GM23338 (cell line): Measurements from ENCODE around the gene CTTNBP2. TPM values are rescaled to one million over a fixed set of nuclear protein-coding genes. Genes with fewer than 3 reads are reported as not detected.

Experiments
- ATAC-seq: fragments of 200-7000 bp; cut with Tn5 transposase; 3 replicates; pipeline ENCODE4 v1.9.1; 2020
- DNase-seq: peaks from one replicate; pipeline ENCODE4 v3.0.0-alpha.2; 2015; ENCODE audit warnings: low spot score
- H2AFZ ChIP-seq: fragments of 200-600 bp; sonication (generic); 2 replicates; pipeline ENCODE4 v1.8.0; 2016; ENCODE audit warnings: antibody characterized with exemption, mild to moderate bottlenecking, moderate library complexity
- H3F3A ChIP-seq: fragments of 200-600 bp; sonication (generic); replicated peaks from 2 replicates; pipeline ENCODE4 v1.8.0; 2017; ENCODE audit warnings: antibody characterized with exemption, mixed run types, low read depth
- H3K27ac ChIP-seq: fragments of 200-600 bp; sonication (generic); 2 replicates; pipeline ENCODE4 v1.6.1; 2016; ENCODE audit warnings: low read depth
- H3K27me3 ChIP-seq: fragments of 200-600 bp; sonication (generic); 2 replicates; pipeline ENCODE4 v1.8.0; 2016; ENCODE audit warnings: mild to moderate bottlenecking, mixed run types, moderate library complexity; ENCODE audit not compliant: insufficient read depth
- H3K36me3 ChIP-seq: fragments of 200-600 bp; sonication (generic); 2 replicates; pipeline ENCODE4 v1.8.0; 2016; ENCODE audit warnings: mild to moderate bottlenecking; ENCODE audit not compliant: insufficient read depth
- H3K4me1 ChIP-seq: fragments of 200-600 bp; sonication (generic); 2 replicates; pipeline ENCODE4 v1.8.0; 2016; ENCODE audit warnings: mild to moderate bottlenecking, moderate library complexity; ENCODE audit not compliant: insufficient read depth
- H3K4me2 ChIP-seq: fragments of 200-600 bp; sonication (generic); 2 replicates; pipeline ENCODE4 v1.7.1; 2017; ENCODE audit warnings: mixed run types
- H3K4me3 ChIP-seq: fragments of 200-600 bp; sonication (generic); 2 replicates; pipeline ENCODE4 v1.6.1; 2016; ENCODE audit warnings: mixed run types
- H3K79me2 ChIP-seq: fragments of 200-600 bp; sonication (generic); replicated peaks from 2 replicates; pipeline ENCODE4 v1.8.0; 2017; ENCODE audit warnings: mild to moderate bottlenecking; ENCODE audit not compliant: insufficient read depth
- H3K9me2 ChIP-seq: fragments of 200-600 bp; sonication (generic); 2 replicates; pipeline ENCODE4 v1.8.0; 2017; ENCODE audit not compliant: insufficient read depth
- H4K20me1 ChIP-seq: fragments of 200-600 bp; sonication (generic); replicated peaks from 2 replicates; pipeline ENCODE4 v1.8.0; 2017; ENCODE audit warnings: mild to moderate bottlenecking; ENCODE audit not compliant: insufficient read depth
- H3K27ac Mint-ChIP-seq: 2 replicates; pipeline ENCODE4 v1.8.0; 2020; ENCODE audit warnings: inconsistent platforms, mild to moderate bottlenecking, moderate library complexity, mixed read lengths
- H3K27me3 Mint-ChIP-seq: 3 replicates; pipeline ENCODE4 v1.8.0; 2022; ENCODE audit warnings: low read depth, mild to moderate bottlenecking, moderate library complexity, mixed read lengths, inconsistent platforms; ENCODE audit not compliant: insufficient read depth, poor library complexity
- H3K36me3 Mint-ChIP-seq: 3 replicates; pipeline ENCODE4 v1.8.0; 2021; ENCODE audit warnings: low read depth, mild to moderate bottlenecking, inconsistent platforms, moderate library complexity, mixed read lengths
- H3K4me1 Mint-ChIP-seq: 3 replicates; pipeline ENCODE4 v1.8.0; 2020; ENCODE audit warnings: mild to moderate bottlenecking, inconsistent platforms, mixed read lengths
- H3K4me3 Mint-ChIP-seq: 3 replicates; pipeline ENCODE4 v1.8.0; 2021; ENCODE audit warnings: moderate library complexity, mild to moderate bottlenecking, inconsistent platforms, mixed read lengths
- H3K9me3 Mint-ChIP-seq: 3 replicates; pipeline ENCODE4 v1.8.0; 2020; ENCODE audit warnings: moderate library complexity, mild to moderate bottlenecking, inconsistent platforms, mixed read lengths
- CREB1 ChIP-seq: fragments of 250-450 bp; sonication (Bioruptor Pico); IDR thresholded peaks from 2 replicates; pipeline ENCODE4 v1.5.0; 2020; ENCODE audit warnings: low read depth, mild to moderate bottlenecking, moderate library complexity
- EZH2 ChIP-seq: fragments of 200-600 bp; sonication (generic); IDR thresholded peaks from one replicate; pipeline ENCODE4 v1.8.0; 2017; ENCODE audit warnings: antibody characterized with exemption, mild to moderate bottlenecking, low read depth; ENCODE audit not compliant: unreplicated experiment
- EZH2phosphoT487 ChIP-seq: fragments of 200-600 bp; sonication (generic); IDR thresholded peaks from one replicate; pipeline ENCODE4 v1.8.1; 2018; ENCODE audit warnings: antibody characterized with exemption; ENCODE audit not compliant: unreplicated experiment
- JUNB ChIP-seq: IDR thresholded peaks from one replicate; pipeline ENCODE4 v1.6.1; 2016; ENCODE audit warnings: antibody characterized with exemption; ENCODE audit not compliant: unreplicated experiment
- NANOG ChIP-seq: IDR thresholded peaks from 2 replicates; pipeline ENCODE4 v1.6.1; 2016; ENCODE audit warnings: antibody characterized with exemption, borderline replicate concordance
- POLR2AphosphoS5 ChIP-seq: IDR thresholded peaks from 2 replicates; pipeline ENCODE4 v1.6.1; 2016; ENCODE audit warnings: antibody characterized with exemption, low read depth
- STAT1 ChIP-seq: IDR thresholded peaks from one replicate; pipeline ENCODE4 v1.6.1; 2016; ENCODE audit warnings: antibody characterized with exemption; ENCODE audit not compliant: unreplicated experiment
- ZNF114 ChIP-seq: fragments of 250-450 bp; sonication (Bioruptor Pico); IDR thresholded peaks from 2 replicates; pipeline ENCODE4 v1.5.0; 2020; ENCODE audit warnings: mild to moderate bottlenecking, moderate library complexity
- ZNF331 ChIP-seq: fragments of 250-450 bp; sonication (Bioruptor Pico); IDR thresholded peaks from 2 replicates; pipeline ENCODE4 v1.5.0; 2020; ENCODE audit warnings: low read depth, mild to moderate bottlenecking, moderate library complexity
- polyA plus RNA-seq: library from polyadenylated mRNA; unstranded; fragments of >200 nt; fragmentation: Nextera tagmentation; extraction: Ambion mirVana; gene quantifications from 2 replicates; pipeline ENCODE4 v1.2.1, GENCODE V29; 2016
- total RNA-seq: library from RNA; depleted of rRNA; stranded (reverse); fragments of >200 nt; shearing (Covaris generic); gene quantifications from 2 replicates; pipeline ENCODE4 v1.2.3, GENCODE V29; 2014
- TF ChIP-seq, protein P1 (sequence below): IDR thresholded peaks from 2 replicates; pipeline ENCODE4 v1.6.1; 2016; ENCODE audit warnings: antibody characterized with exemption
- TF ChIP-seq, protein P2 (sequence below): IDR thresholded peaks from one replicate; pipeline ENCODE4 v1.6.1; 2018; ENCODE audit warnings: antibody characterized with exemption; ENCODE audit not compliant: unreplicated experiment
- TF ChIP-seq, protein P3 (sequence below), 2 experiments: fragments of 200-600 bp in 1 of 2; sonication (generic) in 1 of 2; conservative IDR thresholded peaks; 2 replicates each; pipeline versions ENCODE4 v1.5.1 to v1.6.1; 2016 to 2017; ENCODE audit warnings: antibody characterized with exemption in 2 of 2, low read depth in 2 of 2, mild to moderate bottlenecking in 2 of 2, moderate library complexity in 1 of 2
- TF ChIP-seq, protein P4 (sequence below): fragments of 250-450 bp; sonication (Bioruptor Pico); IDR thresholded peaks from 2 replicates; pipeline ENCODE4 v1.5.0; 2020; ENCODE audit warnings: mild to moderate bottlenecking, moderate library complexity

Gene CTTNBP2
- total and polyA plus RNA-seq, 2 experiments from 2014 or later = 26.8 to 30.7 TPM

DNA sequence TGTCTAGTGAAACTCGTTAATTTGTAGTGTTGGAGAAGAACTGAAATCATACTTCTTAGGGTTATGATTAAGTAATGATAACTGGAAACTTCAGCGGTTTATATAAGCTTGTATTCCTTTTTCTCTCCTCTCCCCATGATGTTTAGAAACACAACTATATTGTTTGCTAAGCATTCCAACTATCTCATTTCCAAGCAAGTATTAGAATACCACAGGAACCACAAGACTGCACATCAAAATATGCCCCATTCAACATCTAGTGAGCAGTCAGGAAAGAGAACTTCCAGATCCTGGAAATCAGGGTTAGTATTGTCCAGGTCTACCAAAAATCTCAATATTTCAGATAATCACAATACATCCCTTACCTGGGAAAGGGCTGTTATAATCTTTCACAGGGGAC lies 205.8 kb downstream of the CTTNBP2 start:
- Histone ChIP-seq H3K4me3 (no peak overlapping the region), H3K79me2 (no peaks in the 10 kb centered on the region), H3K9me2 (no peaks in the 10 kb centered on the region), H3F3A (no peaks in the 10 kb centered on the region), H3K27me3 (no peaks in the 10 kb centered on the region), H3K27ac (no peak overlapping the region), H3K4me2 (no peak overlapping the region), H3K36me3 (no peaks in the 10 kb centered on the region), H3K4me1 (peaks cover 16% of the 10 kb centered on the region), H4K20me1 (no peaks in the 10 kb centered on the region), H2AFZ (no peak overlapping the region)
- DNase-seq (no peak), ATAC-seq (no peak)
- Mint-ChIP-seq H3K9me3 (no peaks in the 10 kb centered on the region), H3K4me3 (no peak overlapping the region), H3K27me3 (peaks cover 6% of the 10 kb centered on the region), H3K4me1 (peaks cover 26% of the 10 kb centered on the region), H3K27ac (no peak overlapping the region), H3K36me3 (no peaks in the 10 kb centered on the region)
- TF ChIP-seq, protein P1, sequence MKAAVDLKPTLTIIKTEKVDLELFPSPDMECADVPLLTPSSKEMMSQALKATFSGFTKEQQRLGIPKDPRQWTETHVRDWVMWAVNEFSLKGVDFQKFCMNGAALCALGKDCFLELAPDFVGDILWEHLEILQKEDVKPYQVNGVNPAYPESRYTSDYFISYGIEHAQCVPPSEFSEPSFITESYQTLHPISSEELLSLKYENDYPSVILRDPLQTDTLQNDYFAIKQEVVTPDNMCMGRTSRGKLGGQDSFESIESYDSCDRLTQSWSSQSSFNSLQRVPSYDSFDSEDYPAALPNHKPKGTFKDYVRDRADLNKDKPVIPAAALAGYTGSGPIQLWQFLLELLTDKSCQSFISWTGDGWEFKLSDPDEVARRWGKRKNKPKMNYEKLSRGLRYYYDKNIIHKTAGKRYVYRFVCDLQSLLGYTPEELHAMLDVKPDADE = no peak
- no peak for TF ChIP-seq STAT1
- TF ChIP-seq ZNF114 (CRISPR knock-in tag) = no peak
- TF ChIP-seq JUNB = no peak
- TF ChIP-seq EZH2phosphoT487 = no peak
- TF ChIP-seq CREB1 (CRISPR knock-in tag) = no peak
- TF ChIP-seq POLR2AphosphoS5 = no peak
- TF ChIP-seq, protein P2, sequence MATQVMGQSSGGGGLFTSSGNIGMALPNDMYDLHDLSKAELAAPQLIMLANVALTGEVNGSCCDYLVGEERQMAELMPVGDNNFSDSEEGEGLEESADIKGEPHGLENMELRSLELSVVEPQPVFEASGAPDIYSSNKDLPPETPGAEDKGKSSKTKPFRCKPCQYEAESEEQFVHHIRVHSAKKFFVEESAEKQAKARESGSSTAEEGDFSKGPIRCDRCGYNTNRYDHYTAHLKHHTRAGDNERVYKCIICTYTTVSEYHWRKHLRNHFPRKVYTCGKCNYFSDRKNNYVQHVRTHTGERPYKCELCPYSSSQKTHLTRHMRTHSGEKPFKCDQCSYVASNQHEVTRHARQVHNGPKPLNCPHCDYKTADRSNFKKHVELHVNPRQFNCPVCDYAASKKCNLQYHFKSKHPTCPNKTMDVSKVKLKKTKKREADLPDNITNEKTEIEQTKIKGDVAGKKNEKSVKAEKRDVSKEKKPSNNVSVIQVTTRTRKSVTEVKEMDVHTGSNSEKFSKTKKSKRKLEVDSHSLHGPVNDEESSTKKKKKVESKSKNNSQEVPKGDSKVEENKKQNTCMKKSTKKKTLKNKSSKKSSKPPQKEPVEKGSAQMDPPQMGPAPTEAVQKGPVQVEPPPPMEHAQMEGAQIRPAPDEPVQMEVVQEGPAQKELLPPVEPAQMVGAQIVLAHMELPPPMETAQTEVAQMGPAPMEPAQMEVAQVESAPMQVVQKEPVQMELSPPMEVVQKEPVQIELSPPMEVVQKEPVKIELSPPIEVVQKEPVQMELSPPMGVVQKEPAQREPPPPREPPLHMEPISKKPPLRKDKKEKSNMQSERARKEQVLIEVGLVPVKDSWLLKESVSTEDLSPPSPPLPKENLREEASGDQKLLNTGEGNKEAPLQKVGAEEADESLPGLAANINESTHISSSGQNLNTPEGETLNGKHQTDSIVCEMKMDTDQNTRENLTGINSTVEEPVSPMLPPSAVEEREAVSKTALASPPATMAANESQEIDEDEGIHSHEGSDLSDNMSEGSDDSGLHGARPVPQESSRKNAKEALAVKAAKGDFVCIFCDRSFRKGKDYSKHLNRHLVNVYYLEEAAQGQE = no peak
- TF ChIP-seq NANOG = no peak
- TF ChIP-seq EZH2 = no peak
- TF ChIP-seq, protein P3, sequence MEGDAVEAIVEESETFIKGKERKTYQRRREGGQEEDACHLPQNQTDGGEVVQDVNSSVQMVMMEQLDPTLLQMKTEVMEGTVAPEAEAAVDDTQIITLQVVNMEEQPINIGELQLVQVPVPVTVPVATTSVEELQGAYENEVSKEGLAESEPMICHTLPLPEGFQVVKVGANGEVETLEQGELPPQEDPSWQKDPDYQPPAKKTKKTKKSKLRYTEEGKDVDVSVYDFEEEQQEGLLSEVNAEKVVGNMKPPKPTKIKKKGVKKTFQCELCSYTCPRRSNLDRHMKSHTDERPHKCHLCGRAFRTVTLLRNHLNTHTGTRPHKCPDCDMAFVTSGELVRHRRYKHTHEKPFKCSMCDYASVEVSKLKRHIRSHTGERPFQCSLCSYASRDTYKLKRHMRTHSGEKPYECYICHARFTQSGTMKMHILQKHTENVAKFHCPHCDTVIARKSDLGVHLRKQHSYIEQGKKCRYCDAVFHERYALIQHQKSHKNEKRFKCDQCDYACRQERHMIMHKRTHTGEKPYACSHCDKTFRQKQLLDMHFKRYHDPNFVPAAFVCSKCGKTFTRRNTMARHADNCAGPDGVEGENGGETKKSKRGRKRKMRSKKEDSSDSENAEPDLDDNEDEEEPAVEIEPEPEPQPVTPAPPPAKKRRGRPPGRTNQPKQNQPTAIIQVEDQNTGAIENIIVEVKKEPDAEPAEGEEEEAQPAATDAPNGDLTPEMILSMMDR (conservative IDR thresholded peaks at IDR 0.05; ENCODE audit: low read depth in 2 of 2) = no peak
- no peak for TF ChIP-seq ZNF331 (CRISPR knock-in tag)
- TF ChIP-seq, protein P4, sequence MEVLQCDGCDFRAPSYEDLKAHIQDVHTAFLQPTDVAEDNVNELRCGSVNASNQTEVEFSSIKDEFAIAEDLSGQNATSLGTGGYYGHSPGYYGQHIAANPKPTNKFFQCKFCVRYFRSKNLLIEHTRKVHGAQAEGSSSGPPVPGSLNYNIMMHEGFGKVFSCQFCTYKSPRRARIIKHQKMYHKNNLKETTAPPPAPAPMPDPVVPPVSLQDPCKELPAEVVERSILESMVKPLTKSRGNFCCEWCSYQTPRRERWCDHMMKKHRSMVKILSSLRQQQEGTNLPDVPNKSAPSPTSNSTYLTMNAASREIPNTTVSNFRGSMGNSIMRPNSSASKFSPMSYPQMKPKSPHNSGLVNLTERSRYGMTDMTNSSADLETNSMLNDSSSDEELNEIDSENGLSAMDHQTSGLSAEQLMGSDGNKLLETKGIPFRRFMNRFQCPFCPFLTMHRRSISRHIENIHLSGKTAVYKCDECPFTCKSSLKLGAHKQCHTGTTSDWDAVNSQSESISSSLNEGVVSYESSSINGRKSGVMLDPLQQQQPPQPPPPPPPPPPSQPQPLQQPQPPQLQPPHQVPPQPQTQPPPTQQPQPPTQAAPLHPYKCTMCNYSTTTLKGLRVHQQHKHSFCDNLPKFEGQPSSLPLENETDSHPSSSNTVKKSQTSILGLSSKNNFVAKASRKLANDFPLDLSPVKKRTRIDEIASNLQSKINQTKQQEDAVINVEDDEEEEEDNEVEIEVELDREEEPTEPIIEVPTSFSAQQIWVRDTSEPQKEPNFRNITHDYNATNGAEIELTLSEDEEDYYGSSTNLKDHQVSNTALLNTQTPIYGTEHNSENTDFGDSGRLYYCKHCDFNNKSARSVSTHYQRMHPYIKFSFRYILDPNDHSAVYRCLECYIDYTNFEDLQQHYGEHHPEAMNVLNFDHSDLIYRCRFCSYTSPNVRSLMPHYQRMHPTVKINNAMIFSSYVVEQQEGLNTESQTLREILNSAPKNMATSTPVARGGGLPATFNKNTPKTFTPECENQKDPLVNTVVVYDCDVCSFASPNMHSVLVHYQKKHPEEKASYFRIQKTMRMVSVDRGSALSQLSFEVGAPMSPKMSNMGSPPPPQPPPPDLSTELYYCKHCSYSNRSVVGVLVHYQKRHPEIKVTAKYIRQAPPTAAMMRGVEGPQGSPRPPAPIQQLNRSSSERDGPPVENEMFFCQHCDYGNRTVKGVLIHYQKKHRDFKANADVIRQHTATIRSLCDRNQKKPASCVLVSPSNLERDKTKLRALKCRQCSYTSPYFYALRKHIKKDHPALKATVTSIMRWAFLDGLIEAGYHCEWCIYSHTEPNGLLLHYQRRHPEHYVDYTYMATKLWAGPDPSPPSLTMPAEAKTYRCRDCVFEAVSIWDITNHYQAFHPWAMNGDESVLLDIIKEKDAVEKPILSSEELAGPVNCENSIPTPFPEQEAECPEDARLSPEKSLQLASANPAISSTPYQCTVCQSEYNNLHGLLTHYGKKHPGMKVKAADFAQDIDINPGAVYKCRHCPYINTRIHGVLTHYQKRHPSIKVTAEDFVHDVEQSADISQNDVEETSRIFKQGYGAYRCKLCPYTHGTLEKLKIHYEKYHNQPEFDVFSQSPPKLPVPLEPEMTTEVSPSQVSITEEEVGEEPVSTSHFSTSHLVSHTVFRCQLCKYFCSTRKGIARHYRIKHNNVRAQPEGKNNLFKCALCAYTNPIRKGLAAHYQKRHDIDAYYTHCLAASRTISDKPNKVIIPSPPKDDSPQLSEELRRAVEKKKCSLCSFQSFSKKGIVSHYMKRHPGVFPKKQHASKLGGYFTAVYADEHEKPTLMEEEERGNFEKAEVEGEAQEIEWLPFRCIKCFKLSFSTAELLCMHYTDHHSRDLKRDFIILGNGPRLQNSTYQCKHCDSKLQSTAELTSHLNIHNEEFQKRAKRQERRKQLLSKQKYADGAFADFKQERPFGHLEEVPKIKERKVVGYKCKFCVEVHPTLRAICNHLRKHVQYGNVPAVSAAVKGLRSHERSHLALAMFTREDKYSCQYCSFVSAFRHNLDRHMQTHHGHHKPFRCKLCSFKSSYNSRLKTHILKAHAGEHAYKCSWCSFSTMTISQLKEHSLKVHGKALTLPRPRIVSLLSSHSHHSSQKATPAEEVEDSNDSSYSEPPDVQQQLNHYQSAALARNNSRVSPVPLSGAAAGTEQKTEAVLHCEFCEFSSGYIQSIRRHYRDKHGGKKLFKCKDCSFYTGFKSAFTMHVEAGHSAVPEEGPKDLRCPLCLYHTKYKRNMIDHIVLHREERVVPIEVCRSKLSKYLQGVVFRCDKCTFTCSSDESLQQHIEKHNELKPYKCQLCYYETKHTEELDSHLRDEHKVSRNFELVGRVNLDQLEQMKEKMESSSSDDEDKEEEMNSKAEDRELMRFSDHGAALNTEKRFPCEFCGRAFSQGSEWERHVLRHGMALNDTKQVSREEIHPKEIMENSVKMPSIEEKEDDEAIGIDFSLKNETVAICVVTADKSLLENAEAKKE = no peak
